Measurements from ENCODE around the gene TMEM240. TPM values are rescaled to one million over a fixed set of nuclear protein-coding genes. Genes with fewer than 3 reads are reported as not detected.

The TMEM240 gene
- total and polyA plus RNA-seq, 2 donors (not counting 3 experiments of a cell fraction or from before 2014, with no cell fraction given): 7.0 to 7.6 TPM

DNA sequence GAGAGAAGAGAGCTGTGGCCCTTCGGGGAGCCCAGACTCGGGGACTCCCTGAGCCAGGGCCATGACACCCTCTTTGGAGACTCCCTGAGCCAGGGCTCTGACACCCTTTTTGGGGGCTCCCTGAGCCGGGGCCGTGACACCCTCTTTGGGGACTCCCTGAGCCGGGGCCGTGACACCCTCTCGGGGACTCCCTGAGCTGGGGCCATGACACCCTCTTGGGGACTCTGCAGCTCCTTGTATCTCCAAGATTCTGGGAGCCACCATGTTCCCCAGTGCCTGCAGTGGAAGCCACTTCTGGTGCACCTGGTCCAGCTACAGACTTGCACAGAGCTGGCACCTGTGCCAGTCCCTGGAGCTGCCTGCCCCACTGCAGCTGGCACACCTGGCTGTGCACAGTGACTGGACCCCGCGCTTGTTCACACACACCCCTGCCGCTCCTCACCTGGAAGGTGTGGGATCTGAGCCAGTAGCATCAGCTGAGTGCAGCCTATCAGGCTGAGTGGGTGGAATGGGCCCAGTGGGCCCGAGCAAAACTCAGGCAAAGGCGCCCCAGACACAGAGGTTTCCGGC is 38.0 kb upstream of the TMEM240 start:
- DNase-seq (ENCODE audit: low read depth, low spot score): no peak
- ChIA-PET CTCF (interaction anchor here (0.9 to 1.9 kb wide), 3 partner anchors 19 to 35 kb away, joined by 3 to 6 read pairs (median 6); no protein-coding TSS in a partner anchor), POLR2A (interaction anchor here (0.9 kb wide), 1 partner anchor 8 kb away, joined by 3 read pairs; no protein-coding TSS in a partner anchor)
- H3K9ac ChIP-seq (replicated peaks; ENCODE audit: extremely low read depth, insufficient read depth, low read length): no peak overlapping the region
- intact Hi-C loops (cut with micrococcal nuclease): no loop called here
- no peak overlapping the region for H3K4me2 ChIP-seq (ENCODE audit: insufficient read depth, low read length)
- dilution Hi-C loops (cut with MboI; ENCODE audit: extremely low pct_ligation_motif_present, low sequenced_read_pairs): no loop called here
- no peak overlapping the region for H3K4me3 ChIP-seq (replicated peaks in 1 of 3; ENCODE audit: insufficient read depth in 1 of 3, low read depth in 1 of 3, low read length in 3 of 3)
- BruUV-seq (replicated peaks): no TSS peak
- no peak overlapping the region for H3K27ac ChIP-seq (ENCODE audit: insufficient read depth, low read depth, low read length)
- H3K27me3 ChIP-seq (ENCODE audit: control insufficient read depth in 2 of 2, insufficient read depth in 2 of 2, low read length in 2 of 2): peaks cover 1 to 8% of the 10 kb centered on the region in 2 experiments
- no peaks in the 10 kb centered on the region for H3K9me1 ChIP-seq (replicated peaks; ENCODE audit: control insufficient read depth, extremely low read depth, insufficient read depth, low read length)
- H3K9me3 ChIP-seq (replicated peaks; ENCODE audit: control insufficient read depth, insufficient read depth, low read length): no peaks in the 10 kb centered on the region
- peaks cover 10% of the 10 kb centered on the region for H3K4me1 ChIP-seq (ENCODE audit: control insufficient read depth, extremely low read depth, insufficient read depth, low read length)
- H4K20me1 ChIP-seq (replicated peaks; ENCODE audit: control insufficient read depth, extremely low read depth, insufficient read depth, low read length): no peaks in the 10 kb centered on the region
- no peak for TF ChIP-seq POLR2A (IDR thresholded peaks at IDR 0.05; ENCODE audit: low read depth, low read length)
- TF ChIP-seq JUN (IDR thresholded peaks at IDR 0.05; ENCODE audit: borderline replicate concordance, insufficient read depth, insufficient read length, low read depth): no peak
- no peak for TF ChIP-seq POLR2AphosphoS5 (IDR thresholded peaks at IDR 0.05; ENCODE audit: insufficient read depth, low read depth, low read length)
- TF ChIP-seq, protein P1, sequence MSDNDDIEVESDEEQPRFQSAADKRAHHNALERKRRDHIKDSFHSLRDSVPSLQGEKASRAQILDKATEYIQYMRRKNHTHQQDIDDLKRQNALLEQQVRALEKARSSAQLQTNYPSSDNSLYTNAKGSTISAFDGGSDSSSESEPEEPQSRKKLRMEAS (IDR thresholded peaks at IDR 0.05; ENCODE audit: insufficient read depth, insufficient read length): no peak
- no peak for TF ChIP-seq MYC (IDR thresholded peaks at IDR 0.05; ENCODE audit: low read depth, low read length)
- no peak for TF ChIP-seq FOS (IDR thresholded peaks at IDR 0.05; ENCODE audit: borderline replicate concordance, insufficient read depth, low read length)
- TF ChIP-seq, protein P2, sequence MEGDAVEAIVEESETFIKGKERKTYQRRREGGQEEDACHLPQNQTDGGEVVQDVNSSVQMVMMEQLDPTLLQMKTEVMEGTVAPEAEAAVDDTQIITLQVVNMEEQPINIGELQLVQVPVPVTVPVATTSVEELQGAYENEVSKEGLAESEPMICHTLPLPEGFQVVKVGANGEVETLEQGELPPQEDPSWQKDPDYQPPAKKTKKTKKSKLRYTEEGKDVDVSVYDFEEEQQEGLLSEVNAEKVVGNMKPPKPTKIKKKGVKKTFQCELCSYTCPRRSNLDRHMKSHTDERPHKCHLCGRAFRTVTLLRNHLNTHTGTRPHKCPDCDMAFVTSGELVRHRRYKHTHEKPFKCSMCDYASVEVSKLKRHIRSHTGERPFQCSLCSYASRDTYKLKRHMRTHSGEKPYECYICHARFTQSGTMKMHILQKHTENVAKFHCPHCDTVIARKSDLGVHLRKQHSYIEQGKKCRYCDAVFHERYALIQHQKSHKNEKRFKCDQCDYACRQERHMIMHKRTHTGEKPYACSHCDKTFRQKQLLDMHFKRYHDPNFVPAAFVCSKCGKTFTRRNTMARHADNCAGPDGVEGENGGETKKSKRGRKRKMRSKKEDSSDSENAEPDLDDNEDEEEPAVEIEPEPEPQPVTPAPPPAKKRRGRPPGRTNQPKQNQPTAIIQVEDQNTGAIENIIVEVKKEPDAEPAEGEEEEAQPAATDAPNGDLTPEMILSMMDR (IDR thresholded peaks at IDR 0.05; ENCODE audit: extremely low read depth in 1 of 2, insufficient read depth in 1 of 2, low read depth in 1 of 2, low read length in 2 of 2): no peak
- no peak for TF ChIP-seq GATA2 (IDR thresholded peaks at IDR 0.05; ENCODE audit: insufficient read depth, insufficient read length, low read depth, low read length)
- TF ChIP-seq EZH2 (IDR thresholded peaks at IDR 0.05; ENCODE audit: borderline replicate concordance, low read depth, low read length, severe bottlenecking): no peak
- H3K36me3 ChIP-seq (ENCODE audit: control insufficient read depth in 2 of 2, extremely low read depth in 1 of 2, insufficient read depth in 2 of 2, low read length in 2 of 2): no peaks in the 10 kb centered on the region
- no peak overlapping the region for H2AFZ ChIP-seq (ENCODE audit: low read depth, low read length)
- peaks cover 10% of the 10 kb centered on the region for H3K79me2 ChIP-seq (ENCODE audit: control insufficient read depth, insufficient read depth, low read length)
- FAIRE-seq: no peak
